ENCODE data around the gene POLE4.

DNA sequence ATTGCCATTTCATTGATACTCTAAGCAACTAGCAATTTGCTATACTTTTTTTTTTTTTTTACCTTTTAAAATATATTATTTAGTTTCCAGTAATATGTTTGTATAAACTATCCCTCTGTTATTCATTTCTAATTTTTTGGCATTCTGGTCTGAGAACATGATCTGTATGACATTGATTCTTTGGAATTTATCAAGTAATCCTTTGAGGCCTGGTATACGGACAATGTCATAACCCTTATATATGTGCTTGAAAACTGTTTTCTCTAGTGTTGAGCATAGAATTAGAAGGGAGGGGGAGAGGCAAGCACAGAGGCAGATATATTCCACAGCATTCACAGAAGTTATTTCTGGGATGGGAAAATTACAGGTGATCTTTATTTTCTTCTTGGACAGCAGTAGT is 48.2 kb upstream of the POLE4 start:
- TF ChIP-seq YY1 (IDR thresholded peaks at IDR 0.05) (no peak), GABPA (IDR thresholded peaks at IDR 0.05 in 1 of 2, conservative IDR thresholded peaks at IDR 0.05 in 1 of 2) (no peak), RAD21 (IDR thresholded peaks at IDR 0.05) (no peak), REST (IDR thresholded peaks at IDR 0.05) (no peak)
- TF ChIP-seq, protein P1, sequence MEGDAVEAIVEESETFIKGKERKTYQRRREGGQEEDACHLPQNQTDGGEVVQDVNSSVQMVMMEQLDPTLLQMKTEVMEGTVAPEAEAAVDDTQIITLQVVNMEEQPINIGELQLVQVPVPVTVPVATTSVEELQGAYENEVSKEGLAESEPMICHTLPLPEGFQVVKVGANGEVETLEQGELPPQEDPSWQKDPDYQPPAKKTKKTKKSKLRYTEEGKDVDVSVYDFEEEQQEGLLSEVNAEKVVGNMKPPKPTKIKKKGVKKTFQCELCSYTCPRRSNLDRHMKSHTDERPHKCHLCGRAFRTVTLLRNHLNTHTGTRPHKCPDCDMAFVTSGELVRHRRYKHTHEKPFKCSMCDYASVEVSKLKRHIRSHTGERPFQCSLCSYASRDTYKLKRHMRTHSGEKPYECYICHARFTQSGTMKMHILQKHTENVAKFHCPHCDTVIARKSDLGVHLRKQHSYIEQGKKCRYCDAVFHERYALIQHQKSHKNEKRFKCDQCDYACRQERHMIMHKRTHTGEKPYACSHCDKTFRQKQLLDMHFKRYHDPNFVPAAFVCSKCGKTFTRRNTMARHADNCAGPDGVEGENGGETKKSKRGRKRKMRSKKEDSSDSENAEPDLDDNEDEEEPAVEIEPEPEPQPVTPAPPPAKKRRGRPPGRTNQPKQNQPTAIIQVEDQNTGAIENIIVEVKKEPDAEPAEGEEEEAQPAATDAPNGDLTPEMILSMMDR (IDR thresholded peaks at IDR 0.05; ENCODE audit: low read depth, low read length, missing input control), result no peak

Data from liver (tissue), 3 donors.